Osteoblast (primary cell): ENCODE measurements around the gene TNFAIP8. TPM values are rescaled to one million over a fixed set of nuclear protein-coding genes. Genes with fewer than 3 reads are reported as not detected.

Experiments
- DNase-seq: peaks from one replicate; pipeline ENCODE4 v3.0.0; 2011; ENCODE audit warnings: low spot score, mixed read lengths; ENCODE audit not compliant: insufficient read length; ENCODE audit errors: missing footprints
- H2AFZ ChIP-seq: 2 replicates; pipeline ENCODE4 v1.6.0; 2011; ENCODE audit warnings: mild to moderate bottlenecking, low read length
- H3K27ac ChIP-seq: 2 replicates; pipeline ENCODE4 v1.5.1; 2011; ENCODE audit warnings: mild to moderate bottlenecking, low read depth, low read length, moderate library complexity
- H3K27me3 ChIP-seq: 2 replicates; pipeline ENCODE4 v1.6.0; 2012; ENCODE audit warnings: mild to moderate bottlenecking, control low read depth, inconsistent platforms, low read length, moderate library complexity; ENCODE audit not compliant: insufficient read depth
- H3K36me3 ChIP-seq: 2 replicates; pipeline ENCODE4 v1.5.1; 2011; ENCODE audit warnings: mild to moderate bottlenecking, low read length, control low read depth, moderate library complexity; ENCODE audit not compliant: insufficient read depth
- H3K4me1 ChIP-seq: 2 replicates; pipeline ENCODE4 v1.5.1; 2011; ENCODE audit warnings: mild to moderate bottlenecking, low read length, control low read depth, moderate library complexity; ENCODE audit not compliant: insufficient read depth
- H3K4me2 ChIP-seq: 2 replicates; pipeline ENCODE4 v1.6.0; 2011; ENCODE audit warnings: mild to moderate bottlenecking, low read length; ENCODE audit not compliant: insufficient read depth
- H3K4me3 ChIP-seq: fragments of 200-600 bp; sonication (generic); 3 replicates; pipeline ENCODE4 v1.5.1; 2012; ENCODE audit warnings: mild to moderate bottlenecking, low read length, inconsistent platforms; ENCODE audit not compliant: insufficient read depth
- H3K79me2 ChIP-seq: 2 replicates; pipeline ENCODE4 v1.6.0; 2012; ENCODE audit warnings: mild to moderate bottlenecking, low read length, control low read depth, inconsistent platforms; ENCODE audit not compliant: insufficient read depth
- H3K9me3 ChIP-seq: 2 replicates; pipeline ENCODE4 v1.5.1; 2011; ENCODE audit warnings: low read depth, low read length, control low read depth
- H4K20me1 ChIP-seq: 2 replicates; pipeline ENCODE4 v1.6.0; 2012; ENCODE audit warnings: mild to moderate bottlenecking, low read length, control low read depth; ENCODE audit not compliant: insufficient read depth
- CTCF ChIP-seq: IDR thresholded peaks from 2 replicates; pipeline ENCODE4 v1.5.1; 2011; ENCODE audit warnings: mild to moderate bottlenecking, low read depth, low read length, moderate library complexity; ENCODE audit errors: extremely low read depth
- total RNA-seq: library from RNA; depleted of rRNA; stranded (reverse); fragments of >200 nt; gene quantifications from 2 replicates; pipeline ENCODE4 v1.2.3, GENCODE V29; 2012

Gene TNFAIP8
- total RNA-seq, 1 donor: 23.2 TPM

- H4K20me1 ChIP-seq: no peaks in the 10 kb centered on the region
- no peak for DNase-seq
- no peak overlapping the region for H3K27ac ChIP-seq
- no peak overlapping the region for H2AFZ ChIP-seq
- H3K4me2 ChIP-seq: no peak overlapping the region
- no peak overlapping the region for H3K4me3 ChIP-seq
- H3K79me2 ChIP-seq: no peaks in the 10 kb centered on the region
- H3K9me3 ChIP-seq: no peaks in the 10 kb centered on the region
- peaks cover 6% of the 10 kb centered on the region for H3K4me1 ChIP-seq
- H3K27me3 ChIP-seq: peaks cover 9% of the 10 kb centered on the region
- H3K36me3 ChIP-seq: no peaks in the 10 kb centered on the region
- TF ChIP-seq CTCF: no peak
These were observed 53.5 kb downstream of the TNFAIP8 start for GRCh38 chr5:119409235-119409815.

GRCh38 chr5:119410448-119411159 lies 54.8 kb downstream of the TNFAIP8 start:
- Histone ChIP-seq H3K79me2 (no peaks in the 10 kb centered on the region), H3K4me1 (peaks cover 6% of the 10 kb centered on the region), H3K27ac (no peak overlapping the region), H4K20me1 (no peaks in the 10 kb centered on the region), H3K4me2 (peak overlapping the region; percentile 96), H3K27me3 (peaks cover 9% of the 10 kb centered on the region), H2AFZ (no peak overlapping the region), H3K36me3 (no peaks in the 10 kb centered on the region), H3K4me3 (no peak overlapping the region), H3K9me3 (no peaks in the 10 kb centered on the region)
- no peak for TF ChIP-seq CTCF
- no peak for DNase-seq

- Histone ChIP-seq H3K4me3 (peak overlapping the region; percentile 71), H3K27ac (peak overlapping the region; percentile 86), H3K79me2 (no peaks in the 10 kb centered on the region), H4K20me1 (no peaks in the 10 kb centered on the region), H3K4me2 (peak overlapping the region; percentile 96), H3K36me3 (no peaks in the 10 kb centered on the region), H3K9me3 (no peaks in the 10 kb centered on the region), H3K4me1 (peaks cover 6% of the 10 kb centered on the region), H2AFZ (peak overlapping the region; percentile 89), H3K27me3 (peaks cover 9% of the 10 kb centered on the region)
- peak; percentile 95 for TF ChIP-seq CTCF
- DNase-seq: peak; percentile 56
These were observed 55.8 kb downstream of the TNFAIP8 start for GRCh38 chr5:119411361-119412278.
